Lung (tissue), 12 donors: ENCODE results near the gene KRT6A. TPM values are rescaled to one million over a fixed set of nuclear protein-coding genes. Genes with fewer than 3 reads are reported as not detected.
"Not testable (repeated sequence)": the region's sequence is repeated elsewhere in the genome, so short reads cannot be mapped to it uniquely, and the experiment has no call there.

Source experiments
- ATAC-seq: fragments of 200-7000 bp; cut with Tn5 transposase; one replicate; pipeline ENCODE4 v1.9.1; 2020; ENCODE audit warnings: moderate number of reproducible peaks; ENCODE audit not compliant: insufficient read depth, low FRiP score
- DNase-seq, 3 donors: peaks; one replicate each; pipeline ENCODE4 v3.0.0-alpha.2; 2013 to 2017
- H3K27ac ChIP-seq, 2 donors: one replicate each; pipeline ENCODE4 v1.5.1; 2013; ENCODE audit warnings: mild to moderate bottlenecking in 2 of 2, moderate library complexity in 2 of 2, control low read depth in 1 of 2, inconsistent platforms in 1 of 2, low read depth in 1 of 2, low read length in 1 of 2
- H3K27me3 ChIP-seq, 3 donors: one replicate each; pipeline ENCODE4 v1.5.1; 2013; ENCODE audit warnings: low read length in 2 of 3; ENCODE audit not compliant: control insufficient read depth in 3 of 3, insufficient read depth in 3 of 3
- H3K36me3 ChIP-seq, 4 donors: one replicate each; pipeline ENCODE4 v1.5.1; 2013; ENCODE audit warnings: low read length in 4 of 4, mild to moderate bottlenecking in 1 of 4, moderate library complexity in 1 of 4; ENCODE audit not compliant: control insufficient read depth in 4 of 4, insufficient read depth in 4 of 4
- H3K4me1 ChIP-seq, 5 donors: one replicate each; pipeline ENCODE4 v1.5.1; 2013; ENCODE audit warnings: low read length in 5 of 5, mild to moderate bottlenecking in 2 of 5, moderate library complexity in 1 of 5; ENCODE audit not compliant: control insufficient read depth in 5 of 5, insufficient read depth in 5 of 5
- H3K4me3 ChIP-seq: one replicate; pipeline ENCODE4 v1.5.1; 2013; ENCODE audit warnings: mild to moderate bottlenecking, control low read depth, moderate library complexity
- H3K9ac ChIP-seq, 2 donors: one replicate each; pipeline ENCODE4 v1.5.1; 2013; ENCODE audit warnings: low read length in 2 of 2, control low read depth in 1 of 2; ENCODE audit not compliant: insufficient read depth in 1 of 2
- H3K9me3 ChIP-seq, 4 donors: one replicate each; pipeline ENCODE4 v1.5.1; 2013; ENCODE audit warnings: low read length in 3 of 4, mild to moderate bottlenecking in 1 of 4, moderate library complexity in 1 of 4; ENCODE audit not compliant: control insufficient read depth in 4 of 4, insufficient read depth in 3 of 4
- CTCF ChIP-seq: IDR thresholded peaks from 2 replicates; pipeline ENCODE4 v1.5.1; 2012; ENCODE audit warnings: mild to moderate bottlenecking; ENCODE audit errors: control extremely low read depth, extremely low read depth
- WGBS, 2 donors: extraction: QIAGEN DNeasy Blood & Tissue Kit; methylation state at CpG; one replicate each; pipeline ENCODE4 v1.1.7; 2013; 5-methylcytosine and 5-hydroxymethylcytosine counted together
- polyA plus RNA-seq, 2 donors: library from polyadenylated mRNA; stranded (reverse); fragments of 200-250 nt; gene quantifications; one replicate each; pipeline ENCODE4 v1.2.1, GENCODE V29; 2013
- total RNA-seq, 2 donors: library from RNA; depleted of rRNA in 1 of 2; stranded (reverse); fragments of >200 nt in 1 of 2; gene quantifications; one replicate each; pipeline ENCODE4 v1.2.1, GENCODE V29; 2014 to 2021
- donor health status: control.
- donor health status: control.
- donor health status: Bipolar disorder and iron deficiency.
- donor health status: healthy.
- donor health status: DM: yes; HTN: yes; CAD: no.

KRT6A gene
- total and polyA plus RNA-seq, 4 donors = 0.65 to 46.8 (median 7.3) TPM

- no peaks in the 10 kb centered on the region for H3K36me3 ChIP-seq
- H3K4me3 ChIP-seq = no peak overlapping the region
- no peak overlapping the region for H3K27ac ChIP-seq
- H3K27me3 ChIP-seq = peaks cover 0 to 10% (median 0%) of the 10 kb centered on the region in 3 donors
- TF ChIP-seq CTCF = no peak
- H3K9ac ChIP-seq = no peak overlapping the region
- WGBS, 2 donors = 84 to 86% methylated on average over 1 of the region's 1 CpG
- no peaks in the 10 kb centered on the region for H3K9me3 ChIP-seq
- ATAC-seq = no peak
- peaks cover 0 to 3% (median 0%) of the 10 kb centered on the region in 5 donors for H3K4me1 ChIP-seq
- no peak for DNase-seq
These were observed 1.0 kb upstream of the KRT6A start for GRCh38 chr12:52494100-52494499.

- not testable (repeated sequence) for H3K9ac ChIP-seq, H3K9me3 ChIP-seq, ATAC-seq, H3K27ac ChIP-seq, H3K4me1 ChIP-seq, H3K4me3 ChIP-seq, H3K36me3 ChIP-seq, DNase-seq
- 94 to 96% methylated on average over 6 of the region's 6 CpGs for whole genome bisulfite sequencing, 2 donors
- peaks cover 0 to 10% (median 3%) of the 10 kb centered on the region in 3 donors for H3K27me3 ChIP-seq
These were observed 652 bp downstream of the KRT6A start for GRCh38 chr12:52492405-52492804.

- H3K4me1 ChIP-seq, H3K36me3 ChIP-seq, DNase-seq, H3K9me3 ChIP-seq, H3K27ac ChIP-seq, ATAC-seq, H3K4me3 ChIP-seq, H3K9ac ChIP-seq: not testable (repeated sequence)
- H3K27me3 ChIP-seq = peaks cover 0 to 12% (median 3%) of the 10 kb centered on the region in 3 donors
- 80 to 88% methylated on average over 8 of the region's 8 CpGs for WGBS, 2 donors
These were observed 1.6 kb downstream of the KRT6A start for GRCh38 chr12:52491495-52491894.

- TF ChIP-seq CTCF = no peak
- ATAC-seq = no peak
- no peak for DNase-seq
- no peak overlapping the region for H3K27ac ChIP-seq
- H3K9me3 ChIP-seq = peaks cover 0 to 2% (median 0%) of the 10 kb centered on the region in 4 donors
- no peak overlapping the region for H3K9ac ChIP-seq
- no peak overlapping the region for H3K4me3 ChIP-seq
- H3K4me1 ChIP-seq = peaks cover 0 to 2% (median 0%) of the 10 kb centered on the region in 5 donors
- no peaks in the 10 kb centered on the region for H3K36me3 ChIP-seq
- peaks cover 0 to 10% (median 3%) of the 10 kb centered on the region in 3 donors for H3K27me3 ChIP-seq
These were observed 4.3 kb downstream of the KRT6A start for GRCh38 chr12:52488736-52489135.

- not testable (repeated sequence) for H3K9ac ChIP-seq, H3K4me3 ChIP-seq, DNase-seq, H3K4me1 ChIP-seq, ATAC-seq, H3K9me3 ChIP-seq, H3K27ac ChIP-seq, H3K36me3 ChIP-seq, H3K27me3 ChIP-seq
- 78 to 84% methylated on average over 13 to 15 of the region's 15 CpGs for WGBS, 2 donors
These were observed 5.2 kb downstream of the KRT6A start for GRCh38 chr12:52487744-52488443.
